ENCODE measurements around the gene KCNH1. TPM values are rescaled to one million over a fixed set of nuclear protein-coding genes. Genes with fewer than 3 reads are reported as not detected.
A peak's percentile ranks its signal among the peaks of the same experiment; 100 is the strongest.

KCNH1 gene
- total and polyA plus RNA-seq, 10 of the 15 experiments (the other 5 are each of a cell fraction or from before 2014, with no cell fraction given): 0.02 to 0.04 (median 0.04) TPM; not detected in 7

GRCh38 chr1:210770396-210770984 is 363.5 kb downstream of the KCNH1 start:
- CTCF ChIA-PET: no interaction called here
- RAD21 ChIA-PET (ENCODE audit: unreplicated experiment): no interaction called here
- H3K27ac ChIP-seq (ENCODE audit: control insufficient read depth, insufficient read depth): no peak overlapping the region
- SMC1A ChIA-PET (ENCODE audit: uncharacterized antibody, unreplicated experiment): no interaction called here
- H3K4me1 ChIP-seq (ENCODE audit: control insufficient read depth, insufficient read depth, low read length): no peaks in the 10 kb centered on the region
- no peaks in the 10 kb centered on the region for H3K36me3 ChIP-seq (ENCODE audit: control insufficient read depth in 2 of 2, insufficient read depth in 2 of 2, low read length in 1 of 2)
- no peak overlapping the region for H2AFZ ChIP-seq (ENCODE audit: control insufficient read depth, low read depth, low read length)
- no peak for TF ChIP-seq POLR2A (IDR thresholded peaks at IDR 0.05; ENCODE audit: low read depth, low read length)
- no peak for TF ChIP-seq ZBTB40 (IDR thresholded peaks at IDR 0.05; ENCODE audit: borderline replicate concordance)
- TF ChIP-seq CBX5 (IDR thresholded peaks at IDR 0.05; ENCODE audit: low read depth): no peak
- no peak for TF ChIP-seq ZZZ3 (IDR thresholded peaks at IDR 0.05; ENCODE audit: control insufficient read depth, insufficient read length, low read depth)
- no peak for TF ChIP-seq MYC (IDR thresholded peaks at IDR 0.05; ENCODE audit: insufficient read depth, insufficient read length, insufficient replicate concordance, low read length, severe bottlenecking)
- no peak for TF ChIP-seq ASH2L (IDR thresholded peaks at IDR 0.05; ENCODE audit: borderline replicate concordance, low read depth)
- no peak for TF ChIP-seq NR2F1 (conservative IDR thresholded peaks at IDR 0.05)
- no peak for TF ChIP-seq NFIC (IDR thresholded peaks at IDR 0.05; ENCODE audit: low read depth, low read length)
- no peak for TF ChIP-seq STAT3 (IDR thresholded peaks at IDR 0.05; ENCODE audit: low read depth, low read length)
- TF ChIP-seq, protein P1, sequence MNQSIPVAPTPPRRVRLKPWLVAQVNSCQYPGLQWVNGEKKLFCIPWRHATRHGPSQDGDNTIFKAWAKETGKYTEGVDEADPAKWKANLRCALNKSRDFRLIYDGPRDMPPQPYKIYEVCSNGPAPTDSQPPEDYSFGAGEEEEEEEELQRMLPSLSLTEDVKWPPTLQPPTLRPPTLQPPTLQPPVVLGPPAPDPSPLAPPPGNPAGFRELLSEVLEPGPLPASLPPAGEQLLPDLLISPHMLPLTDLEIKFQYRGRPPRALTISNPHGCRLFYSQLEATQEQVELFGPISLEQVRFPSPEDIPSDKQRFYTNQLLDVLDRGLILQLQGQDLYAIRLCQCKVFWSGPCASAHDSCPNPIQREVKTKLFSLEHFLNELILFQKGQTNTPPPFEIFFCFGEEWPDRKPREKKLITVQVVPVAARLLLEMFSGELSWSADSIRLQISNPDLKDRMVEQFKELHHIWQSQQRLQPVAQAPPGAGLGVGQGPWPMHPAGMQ (IDR thresholded peaks at IDR 0.05; ENCODE audit: borderline replicate concordance): no peak
- TF ChIP-seq ETV6 (conservative IDR thresholded peaks at IDR 0.05 in 1 of 2, IDR thresholded peaks at IDR 0.05 in 1 of 2; ENCODE audit: borderline replicate concordance in 1 of 2, low read depth in 1 of 2): no peak
- H3K9ac ChIP-seq (ENCODE audit: control insufficient read depth, insufficient read depth, low read length): no peak overlapping the region
- H3K4me3 ChIP-seq: no peak overlapping the region
- WGBS (ENCODE audit: insufficient coverage, insufficient replicate concordance, low lambda C conversion rate, missing lambda C conversion rate): 62% methylated on average over 9 of the region's 9 CpGs
- H3K4me2 ChIP-seq (ENCODE audit: control insufficient read depth, insufficient read depth): no peak overlapping the region
- DNase-seq (ENCODE audit: low read depth, low spot score) (no peak), ATAC-seq (peak; percentile 66; the same call in 2 of the 3 replicates), FAIRE-seq (no peak)
- in situ Hi-C loops (cut with MboI): no loop called here
- H4K20me1 ChIP-seq (ENCODE audit: control insufficient read depth, insufficient read depth): no peaks in the 10 kb centered on the region
- POLR2A ChIA-PET: no interaction called here
- BruUV-seq (replicated peaks): no TSS peak
- intact Hi-C loops (cut with micrococcal nuclease; ENCODE audit: unreplicated experiment): no loop called here
- H3K27me3 ChIP-seq (replicated peaks in 1 of 2; ENCODE audit: control insufficient read depth in 2 of 2, insufficient read depth in 2 of 2, low read length in 1 of 2): no peaks in the 10 kb centered on the region
- no peaks in the 10 kb centered on the region for H3K9me3 ChIP-seq (replicated peaks; ENCODE audit: control insufficient read depth, insufficient read depth, low read length)
- no peaks in the 10 kb centered on the region for H3K79me2 ChIP-seq (ENCODE audit: control insufficient read depth, insufficient read depth, low read length)

Data from GM12878 (cell line).